ENCODE measurements around the gene TAF1L.
A peak's percentile ranks its signal among the peaks of the same experiment; 100 is the strongest.

TAF1L gene

GRCh38 chr9:32587901-32588300 is 47.6 kb downstream of the TAF1L start:
- DNase-seq, result no peak

DNA sequence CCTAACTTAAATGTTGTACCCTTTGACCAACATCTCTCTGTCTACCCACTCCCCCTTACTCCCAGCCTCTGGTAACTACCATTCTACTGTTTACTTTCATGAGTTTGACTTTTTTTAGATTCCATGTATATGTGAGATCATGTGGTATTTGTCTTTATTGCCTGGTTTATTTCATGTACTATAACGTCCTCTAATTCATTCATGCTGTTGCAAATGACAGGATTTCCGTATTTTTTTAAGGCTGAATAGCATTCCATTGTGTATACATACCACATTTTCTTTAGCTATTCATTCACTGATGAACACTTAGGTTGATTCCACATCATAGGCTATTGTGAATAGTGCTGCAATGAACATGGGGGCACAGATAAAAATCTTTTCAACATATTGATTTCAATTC is 50.7 kb downstream of the TAF1L start:
- no peak for DNase-seq

DNA sequence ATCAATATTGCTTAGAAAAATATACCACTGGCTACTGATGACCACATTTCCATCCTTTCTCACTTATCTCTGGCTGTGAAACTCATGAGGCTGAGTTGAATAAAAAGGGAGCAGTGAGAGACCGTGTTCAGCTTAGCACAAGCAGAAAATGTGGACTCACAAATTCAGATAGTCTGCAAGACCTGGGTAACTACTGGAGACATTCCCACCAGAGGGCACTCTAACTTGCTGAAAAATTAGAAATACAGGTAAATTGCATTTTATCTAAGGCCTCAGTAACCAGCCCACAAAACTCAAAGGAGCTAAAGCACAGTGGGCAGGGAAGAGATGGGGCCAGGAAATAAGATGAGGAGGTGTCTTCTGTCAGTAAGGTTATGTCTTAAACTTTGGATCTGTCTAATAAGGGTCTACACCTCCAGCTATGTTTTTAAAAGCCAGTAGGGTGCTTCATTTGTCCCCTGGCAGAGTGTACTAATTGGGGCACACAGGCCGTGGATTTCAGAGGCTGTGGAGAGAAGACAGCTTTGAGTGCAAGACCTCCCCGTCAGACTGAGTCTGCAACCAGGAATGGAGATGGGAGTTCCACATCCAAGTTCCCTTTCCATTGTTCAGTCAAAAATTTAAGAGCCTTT is 53.8 kb downstream of the TAF1L start:
- DNase-seq, result peak; percentile 54

- no peak for DNase-seq
Measured at GRCh38 chr9:32580631-32581300, 54.7 kb downstream of the TAF1L start.

- peak; percentile 64 for DNase-seq
Measured at GRCh38 chr9:32579706-32580331, 55.6 kb downstream of the TAF1L start.
